HG02938 (cell line): Measurements from ENCODE around the gene GLIS1.

Experiments used
- ATAC-seq: cut with Tn5 transposase; IDR thresholded peaks from one replicate; pipeline ENCODE4 v1.9.1; 2021; ENCODE audit warnings: mild to moderate bottlenecking, moderate library complexity; ENCODE audit not compliant: unreplicated experiment

GLIS1 gene

DNA sequence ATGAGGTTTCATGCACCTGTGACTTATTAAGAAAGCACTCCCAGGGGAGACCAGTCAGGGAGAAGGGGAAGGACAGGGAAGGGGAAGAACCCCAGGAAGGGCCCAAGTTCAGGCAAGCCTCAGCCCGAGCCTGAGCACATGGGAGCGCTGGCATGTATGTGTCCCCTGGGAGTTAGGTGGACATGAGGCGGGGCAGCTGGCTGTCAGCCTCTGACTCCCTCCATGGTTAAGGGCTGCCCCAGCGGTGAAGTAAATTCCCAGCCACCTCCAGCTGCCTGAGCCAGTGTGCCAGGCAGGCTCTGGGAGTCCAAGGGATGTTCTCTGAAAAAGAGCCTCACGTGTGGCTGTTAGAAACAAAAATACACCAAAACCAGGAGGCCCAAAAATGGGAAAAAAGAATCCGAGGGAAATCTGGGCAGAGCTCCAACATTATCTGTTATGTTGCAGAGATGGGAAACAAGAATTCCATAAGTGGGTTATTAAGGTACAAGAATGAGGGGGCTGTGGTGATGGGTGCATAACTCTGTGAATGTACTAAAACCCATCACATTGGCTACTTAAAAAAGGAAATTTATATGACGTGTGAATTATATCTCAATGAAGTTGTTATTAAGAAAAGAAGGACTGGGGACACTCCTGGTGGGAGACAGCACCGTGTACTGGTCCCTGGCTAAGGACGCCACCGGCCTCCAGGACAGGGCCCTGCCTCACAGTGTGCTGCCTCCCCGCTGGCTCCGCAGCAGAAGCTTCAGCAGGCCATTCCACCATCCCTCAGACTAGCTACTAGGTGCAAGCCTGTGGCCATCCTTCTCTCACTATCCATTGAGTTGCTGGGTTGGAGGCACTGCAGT lies 261.1 kb downstream of the GLIS1 start:
- no peak for ATAC-seq

- ATAC-seq: no peak
These were observed 262.4 kb downstream of the GLIS1 start for GRCh38 chr1:53476579-53476978.

DNA sequence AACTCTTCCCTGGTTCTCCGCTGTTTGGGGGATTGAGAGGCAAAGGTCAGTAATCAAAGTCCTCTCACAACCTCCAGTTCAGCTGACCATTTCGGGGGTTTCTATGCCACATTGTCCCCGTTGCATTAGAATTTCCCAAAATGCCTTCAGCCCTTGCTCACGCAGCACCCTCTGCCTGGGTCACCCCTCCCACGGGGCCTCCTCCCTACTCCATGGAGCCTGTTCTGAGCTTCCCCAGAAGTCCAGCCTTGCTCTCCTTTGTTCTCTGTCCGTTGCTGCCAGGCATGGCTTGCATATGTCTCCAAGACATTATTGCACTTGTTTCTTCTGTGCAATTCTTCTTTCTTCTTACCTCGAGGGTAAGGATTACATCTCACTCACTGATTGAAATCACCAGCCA lies 263.3 kb downstream of the GLIS1 start:
- no peak for ATAC-seq

DNA sequence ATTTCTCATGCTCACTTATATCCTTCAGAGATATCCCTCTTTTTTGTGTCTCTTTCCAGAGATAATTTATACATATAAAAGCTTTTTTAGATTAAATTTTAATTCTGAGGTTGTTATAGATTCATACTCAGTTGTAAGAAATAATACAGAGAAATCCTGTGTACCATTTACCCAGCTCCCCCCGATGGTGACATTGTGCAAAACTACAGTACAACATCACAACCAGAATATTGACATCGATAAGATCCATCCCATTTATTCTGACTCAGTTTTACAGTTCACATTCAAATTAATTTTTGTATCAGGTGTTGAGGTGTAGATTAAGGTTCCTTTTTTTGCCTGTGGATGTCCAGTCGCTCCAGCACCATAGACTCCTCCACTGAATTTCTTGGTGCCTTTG lies 265.5 kb downstream of the GLIS1 start:
- ATAC-seq: no peak

DNA sequence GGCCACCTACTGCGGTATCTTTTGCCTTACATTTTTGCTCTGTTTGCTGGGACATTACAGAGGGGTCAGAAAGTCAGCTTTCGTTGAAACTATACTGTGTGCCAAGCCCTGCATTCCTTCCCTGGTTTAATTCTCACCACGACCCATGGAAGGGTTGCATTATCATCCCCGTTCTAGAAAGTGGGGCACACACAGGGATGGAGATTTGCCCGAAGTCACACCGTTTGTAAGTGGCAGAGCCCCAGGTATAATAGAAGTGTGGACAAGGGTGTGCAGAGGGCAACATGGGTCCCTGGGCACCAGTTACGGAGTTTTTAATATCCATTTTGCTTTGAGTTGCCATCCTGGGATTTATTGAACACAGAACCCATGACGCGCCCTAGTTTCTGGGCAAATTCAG lies 268.0 kb downstream of the GLIS1 start:
- ATAC-seq: no peak

GRCh38 chr1:53470584-53470983 lies 268.4 kb downstream of the GLIS1 start:
- ATAC-seq: no peak

DNA sequence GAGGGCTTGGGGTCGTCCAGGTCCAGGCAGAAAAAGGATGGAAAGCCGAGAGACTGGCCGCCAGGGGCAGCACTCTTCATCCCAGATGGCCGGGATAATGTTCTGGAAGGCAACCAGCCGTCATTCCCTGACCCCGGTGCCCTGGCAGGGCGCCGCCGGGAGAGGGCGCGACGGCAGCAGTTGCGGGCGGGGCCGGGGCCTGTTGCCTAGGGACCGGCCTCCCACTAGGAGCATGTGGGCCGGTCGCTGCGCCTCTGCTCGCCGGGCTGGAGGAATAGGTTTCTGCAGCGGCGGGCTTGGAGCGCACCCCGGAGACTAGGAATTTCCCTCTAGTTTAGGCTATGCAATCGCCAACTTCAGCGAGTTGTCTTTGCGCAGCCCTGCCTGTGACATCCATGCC lies 268.8 kb downstream of the GLIS1 start:
- ATAC-seq: no peak

DNA sequence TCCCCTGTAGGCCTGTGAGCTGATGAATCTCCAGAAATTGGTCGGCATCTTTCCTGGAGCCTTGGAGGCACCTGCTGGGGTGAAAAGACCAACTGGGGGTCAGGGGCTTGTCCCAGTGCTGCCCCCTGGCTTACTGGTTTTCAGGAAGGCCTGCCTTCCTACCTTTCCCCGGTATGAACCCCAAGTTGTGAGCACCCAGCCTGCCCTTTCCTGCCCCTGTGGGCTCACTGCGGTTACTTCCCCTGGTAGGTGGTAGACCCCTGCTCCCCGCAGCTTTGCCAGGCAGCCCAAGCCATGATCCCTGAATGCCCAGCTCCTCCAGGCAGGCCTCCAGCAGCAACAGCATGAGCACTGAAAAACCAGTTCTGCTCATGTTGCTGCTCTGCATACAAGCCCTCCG lies 269.6 kb downstream of the GLIS1 start:
- no peak for ATAC-seq

DNA sequence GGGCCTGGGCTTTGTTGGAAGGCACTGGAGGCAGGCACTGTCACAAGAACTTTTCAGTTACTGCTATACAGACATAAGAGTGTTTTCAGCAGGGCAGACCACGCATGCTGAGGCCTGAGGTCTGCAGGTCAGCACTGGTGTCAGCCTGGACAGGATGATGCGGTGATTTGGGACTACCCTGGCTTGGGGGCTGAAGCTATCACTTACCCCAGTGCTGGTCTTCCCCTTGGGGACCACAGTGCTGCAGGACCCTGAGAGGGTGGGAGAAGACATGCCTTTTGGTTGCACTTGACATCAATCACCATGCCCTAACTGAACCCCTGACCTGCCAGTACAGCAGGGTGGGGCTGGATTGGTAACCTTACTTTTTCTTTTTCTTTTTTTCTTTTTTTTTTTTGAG lies 270.6 kb downstream of the GLIS1 start:
- ATAC-seq: no peak

DNA sequence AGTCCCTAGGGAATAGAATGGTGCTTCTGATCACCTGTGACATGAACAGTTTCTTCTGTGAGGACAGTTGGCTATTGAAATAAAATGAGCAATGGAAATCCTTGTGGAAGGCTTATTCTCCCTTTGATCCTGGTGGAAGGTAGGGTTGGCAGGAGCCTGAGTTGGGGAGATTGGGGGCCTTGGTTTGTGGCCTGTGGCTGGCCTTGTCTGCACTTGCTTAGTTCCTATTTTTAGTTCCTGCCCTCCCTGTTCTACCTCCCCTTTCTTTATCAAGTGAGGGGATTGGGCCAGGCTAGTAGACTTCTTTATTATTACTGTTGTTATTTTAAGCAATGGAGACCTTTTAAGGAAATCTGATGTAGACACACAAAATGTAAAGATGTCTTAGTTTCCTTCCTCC lies 271.6 kb downstream of the GLIS1 start:
- ATAC-seq: no peak

DNA sequence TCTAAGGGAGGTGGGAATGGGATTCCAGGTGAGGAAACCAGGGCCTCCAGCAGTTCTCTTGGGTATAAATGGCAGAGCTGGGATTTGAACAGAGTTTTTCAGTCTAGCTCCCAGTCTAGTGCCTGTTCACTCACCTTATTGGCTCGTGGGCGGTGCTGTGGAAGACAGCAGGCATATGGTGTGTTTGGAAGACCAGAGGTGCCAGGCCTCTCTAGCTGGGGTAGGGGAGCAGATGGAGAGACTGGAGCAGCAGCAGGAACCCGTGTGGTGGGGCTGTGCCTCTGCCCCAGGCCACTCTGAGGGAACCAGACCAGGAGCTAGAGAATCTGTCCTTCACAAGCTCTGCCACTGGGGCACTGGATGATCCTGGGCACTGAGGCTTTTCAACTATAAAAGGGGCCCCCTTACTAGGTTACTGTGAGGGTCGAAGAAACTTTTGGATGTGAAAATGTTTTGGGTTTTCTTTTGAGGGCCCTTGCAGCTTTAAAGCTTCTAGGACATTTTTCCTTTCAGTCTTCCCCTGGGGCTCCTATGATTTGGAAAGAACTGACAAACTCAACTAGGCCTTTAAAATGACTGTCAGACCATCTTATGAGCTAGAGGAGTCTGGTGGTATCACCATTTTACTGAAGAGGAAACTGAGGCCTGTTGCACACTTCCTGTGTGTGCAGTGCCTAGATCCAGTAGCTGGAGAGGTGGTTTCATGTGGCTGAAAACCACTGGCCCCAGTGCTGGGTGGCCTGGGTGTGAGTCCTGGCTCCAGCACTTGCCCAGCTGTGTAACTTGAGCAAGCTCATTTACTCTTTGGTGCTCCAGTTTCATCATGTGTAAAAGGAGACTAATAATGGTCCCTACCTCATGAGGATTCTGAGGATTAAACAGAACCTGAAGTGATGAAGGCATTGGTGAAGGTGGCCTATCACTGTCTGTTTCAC lies 273.7 kb downstream of the GLIS1 start:
- ATAC-seq: no peak

DNA sequence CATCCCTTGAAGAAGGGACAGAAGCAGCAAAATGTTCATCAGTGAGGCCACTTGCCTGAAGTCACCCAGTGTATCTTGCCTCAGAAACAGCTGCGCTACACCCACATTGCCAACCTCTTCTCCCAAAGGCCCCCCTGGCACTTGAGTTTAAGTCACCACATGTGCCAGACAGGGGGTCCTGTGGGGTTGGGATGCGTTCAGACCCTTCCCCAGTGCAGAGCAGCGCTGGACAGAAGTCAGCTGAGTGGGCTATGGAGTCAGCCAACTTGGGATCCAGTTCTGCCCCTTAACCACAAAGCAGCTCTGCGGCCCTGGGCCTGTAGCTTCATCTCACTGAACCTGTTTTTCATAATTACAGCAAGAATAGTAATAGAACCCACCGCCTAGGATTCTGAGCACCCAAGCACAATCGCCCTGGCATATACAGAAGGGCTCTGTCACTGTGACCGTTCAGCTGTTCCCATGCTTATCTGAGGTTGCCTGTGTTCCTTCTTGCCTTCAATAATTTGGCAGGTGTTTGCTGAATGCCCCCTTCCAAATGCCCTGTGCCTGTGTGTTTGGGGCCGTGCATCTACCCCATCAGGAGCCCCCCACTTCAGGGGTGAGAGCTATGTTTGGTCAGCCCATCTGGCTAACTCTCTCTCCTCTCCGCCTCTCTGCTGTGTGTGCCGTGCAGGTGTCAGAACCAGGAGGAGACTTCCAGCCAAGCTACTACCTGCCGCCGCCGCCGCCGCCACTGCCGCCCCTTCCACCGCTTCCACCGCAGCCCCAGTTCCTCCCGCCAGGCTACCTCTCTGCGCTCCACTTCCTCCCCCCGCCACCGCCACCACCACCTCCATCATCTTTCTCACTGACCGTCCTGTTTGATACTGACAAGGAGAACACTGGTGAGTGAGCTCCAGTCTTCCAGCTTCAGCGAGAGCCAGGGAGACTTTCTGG lies 274.7 kb downstream of the GLIS1 start:
- ATAC-seq: no peak

DNA sequence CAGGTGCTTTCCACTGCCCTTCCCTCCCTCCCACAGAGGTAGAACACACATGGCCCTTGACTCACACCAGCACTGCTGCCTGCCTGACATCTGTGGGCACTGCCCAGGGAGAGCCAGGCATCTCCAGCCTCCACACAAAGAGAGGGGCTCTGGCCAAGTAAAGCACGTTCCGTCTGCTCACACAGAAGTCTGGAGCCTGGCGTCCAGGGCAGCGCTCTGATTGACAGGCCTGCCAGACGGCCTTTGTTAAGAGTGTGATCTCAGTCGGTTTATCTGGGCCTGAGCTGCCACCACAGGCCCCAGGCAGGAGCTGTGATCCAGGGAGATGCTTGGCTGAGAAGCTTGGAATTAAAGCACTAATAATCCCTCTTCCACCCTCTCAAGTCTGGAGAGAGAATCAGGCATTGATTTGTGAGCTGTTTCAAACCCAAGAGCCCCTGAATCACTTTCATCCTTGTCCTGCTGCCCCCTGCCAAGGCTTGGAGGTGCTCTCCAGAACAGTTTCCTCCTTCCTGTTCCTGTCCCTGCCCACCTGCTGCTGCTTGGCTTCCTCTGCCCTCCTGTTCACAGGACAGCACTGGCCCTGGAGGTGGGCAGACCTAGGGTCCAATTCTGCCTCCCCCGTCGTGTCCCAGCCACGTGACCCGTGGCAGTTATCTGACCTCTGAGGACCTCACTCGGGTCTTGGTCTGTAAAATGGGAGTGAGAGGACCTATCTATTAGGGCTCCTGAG lies 276.0 kb downstream of the GLIS1 start:
- no peak for ATAC-seq

GRCh38 chr1:53462193-53462592 lies 276.8 kb downstream of the GLIS1 start:
- ATAC-seq: no peak

- no peak for ATAC-seq
These were observed 277.5 kb downstream of the GLIS1 start for GRCh38 chr1:53461323-53462044.

DNA sequence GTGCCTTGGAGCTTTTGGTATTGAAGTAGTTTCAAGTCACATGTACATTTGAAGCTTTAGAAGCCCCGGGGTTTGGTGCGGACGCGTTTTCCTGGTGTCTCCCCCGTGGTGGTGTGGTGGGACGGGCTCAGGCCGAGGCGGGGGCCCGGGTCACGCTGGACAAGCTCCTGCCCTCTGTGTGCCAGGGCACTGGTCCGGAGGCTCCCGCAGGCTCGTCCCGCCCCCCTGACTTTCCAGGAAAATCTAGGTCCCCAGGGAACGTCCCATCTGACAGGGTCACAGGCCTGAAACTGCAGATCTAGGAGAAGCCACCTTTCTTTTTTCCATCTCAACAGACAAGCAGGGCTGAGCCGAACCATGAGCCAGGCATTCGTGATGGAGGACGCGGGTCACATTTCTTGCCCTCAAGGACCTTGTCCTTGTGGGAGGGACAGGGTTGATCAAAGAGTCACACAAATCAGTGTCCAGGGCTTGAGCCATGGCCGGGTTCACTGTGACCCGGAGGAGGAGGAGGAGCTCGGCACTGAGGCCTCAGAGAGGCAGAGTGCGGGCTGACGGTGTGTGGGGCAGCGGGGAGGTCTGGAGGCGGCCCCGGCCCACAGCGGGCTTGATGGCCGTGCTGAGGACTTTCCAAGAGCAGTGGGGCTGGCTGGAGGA lies 278.2 kb downstream of the GLIS1 start:
- no peak for ATAC-seq

DNA sequence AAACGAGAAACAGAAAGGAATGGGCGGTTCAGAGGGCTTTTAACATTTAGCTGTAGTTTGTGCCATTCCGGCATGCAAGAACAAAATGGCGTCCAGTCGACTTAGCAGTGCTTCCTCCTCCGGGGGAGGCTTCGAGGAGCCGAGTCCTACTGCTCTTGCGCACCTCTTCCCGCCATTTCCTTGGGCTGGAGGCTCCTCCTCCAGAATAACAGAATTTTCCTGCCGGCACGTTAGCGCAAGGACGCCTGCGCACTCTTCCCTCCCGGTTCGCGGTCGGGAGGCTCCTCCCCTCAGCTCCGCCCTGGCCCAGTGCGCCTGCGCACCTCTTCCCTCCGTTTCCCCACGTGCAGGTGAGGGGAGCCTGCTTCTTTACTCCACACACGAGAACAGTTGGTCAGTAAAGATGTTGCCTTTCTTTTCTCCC lies 278.7 kb downstream of the GLIS1 start:
- ATAC-seq: no peak

GRCh38 chr1:53459321-53460175 lies 279.4 kb downstream of the GLIS1 start, which contains the start of gene DMRTB1:
Gene DMRTB1, plus strand, starts transcription at chr1:53459399. Its CDS starts 55 bp downstream, at chr1:53459454.
- no peak for ATAC-seq
